Central memory CD4-positive, alpha-beta T cell (primary cell): ENCODE data around the gene OR4C15.

Experiments used
- DNase-seq: peaks from one replicate; pipeline ENCODE4 v3.0.0; 2022
- total RNA-seq, 3 experiments: gene quantifications; one replicate each; lab custom pipeline; 2026; lab: John Stamatoyannopoulos, UW

Gene OR4C15
- total RNA-seq: 0 reads per million in 3 experiments

DNA sequence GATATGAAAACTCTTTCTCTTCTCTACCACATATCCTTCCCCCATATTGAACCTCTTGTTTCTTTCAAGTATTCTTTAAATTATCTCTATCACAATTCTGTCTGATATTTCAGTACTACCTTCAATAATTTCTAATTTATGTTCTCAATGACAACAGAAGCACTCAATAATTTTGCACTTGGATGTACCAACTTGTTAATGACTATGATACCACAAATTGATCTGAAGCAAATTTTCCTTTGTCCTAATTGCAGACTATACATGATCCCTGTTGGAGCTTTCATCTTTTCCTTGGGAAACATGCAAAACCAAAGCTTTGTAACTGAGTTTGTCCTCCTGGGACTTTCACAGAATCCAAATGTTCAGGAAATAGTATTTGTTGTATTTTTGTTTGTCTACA lies at the start of gene OR4C15:
Gene OR4C15 (plus strand): TSS at position 301 of the 400 bp plus-strand sequence. CDS start 0 bp downstream, at position 301.
- DNase-seq: no peak

DNA sequence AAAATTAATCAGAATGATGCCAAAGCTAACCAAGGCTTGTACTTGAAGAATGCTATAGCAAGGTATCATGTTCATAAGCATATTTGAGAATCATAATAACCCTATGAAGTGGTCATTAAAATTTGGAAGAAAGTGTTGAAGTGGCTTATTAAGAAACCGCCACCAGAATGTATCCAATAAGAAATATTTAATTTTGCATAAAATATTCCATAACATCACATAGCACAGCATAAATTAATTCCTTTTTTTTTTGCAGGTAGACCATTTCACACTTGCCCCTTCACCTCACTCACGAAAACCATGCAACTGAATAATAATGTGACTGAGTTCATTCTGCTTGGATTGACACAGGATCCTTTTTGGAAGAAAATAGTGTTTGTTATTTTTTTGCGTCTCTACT lies 17.6 kb downstream of the OR4C15 start, which contains the start of gene OR4C16:
Gene OR4C16 (plus strand): TSS at position 301 of the 400 bp plus-strand sequence. CDS start 0 bp downstream, at position 301.
- no peak for DNase-seq

DNA sequence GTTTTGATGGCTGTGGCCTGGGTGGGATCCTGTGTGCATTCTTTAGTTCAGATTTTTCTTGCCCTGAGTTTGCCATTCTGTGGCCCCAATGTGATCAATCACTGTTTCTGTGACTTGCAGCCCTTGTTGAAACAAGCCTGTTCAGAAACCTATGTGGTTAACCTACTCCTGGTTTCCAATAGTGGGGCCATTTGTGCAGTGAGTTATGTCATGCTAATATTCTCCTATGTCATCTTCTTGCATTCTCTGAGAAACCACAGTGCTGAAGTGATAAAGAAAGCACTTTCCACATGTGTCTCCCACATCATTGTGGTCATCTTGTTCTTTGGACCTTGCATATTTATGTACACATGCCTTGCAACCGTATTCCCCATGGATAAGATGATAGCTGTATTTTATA lies 18.3 kb downstream of the OR4C15 start:
- no peak for DNase-seq
